ENCODE results near the gene CCDC112.

GRCh38 chr5:115241881-115242642, 54.4 kb downstream of the CCDC112 start:
- TF ChIP-seq ZNF8 (CRISPR knock-in tag; IDR thresholded peaks at IDR 0.05) (no peak), ARNTL (CRISPR knock-in tag; IDR thresholded peaks at IDR 0.05; ENCODE audit: borderline replicate concordance, low read depth) (no peak), BACH2 (CRISPR knock-in tag; IDR thresholded peaks at IDR 0.05; ENCODE audit: borderline replicate concordance) (no peak), ESRRG (CRISPR knock-in tag; IDR thresholded peaks at IDR 0.05) (no peak), GLIS3 (CRISPR knock-in tag; IDR thresholded peaks at IDR 0.05) (no peak), ZFP30 (CRISPR knock-in tag; IDR thresholded peaks at IDR 0.05) (no peak), TCF4 (CRISPR knock-in tag; IDR thresholded peaks at IDR 0.05; ENCODE audit: borderline replicate concordance) (no peak)
- TF ChIP-seq, protein P1, sequence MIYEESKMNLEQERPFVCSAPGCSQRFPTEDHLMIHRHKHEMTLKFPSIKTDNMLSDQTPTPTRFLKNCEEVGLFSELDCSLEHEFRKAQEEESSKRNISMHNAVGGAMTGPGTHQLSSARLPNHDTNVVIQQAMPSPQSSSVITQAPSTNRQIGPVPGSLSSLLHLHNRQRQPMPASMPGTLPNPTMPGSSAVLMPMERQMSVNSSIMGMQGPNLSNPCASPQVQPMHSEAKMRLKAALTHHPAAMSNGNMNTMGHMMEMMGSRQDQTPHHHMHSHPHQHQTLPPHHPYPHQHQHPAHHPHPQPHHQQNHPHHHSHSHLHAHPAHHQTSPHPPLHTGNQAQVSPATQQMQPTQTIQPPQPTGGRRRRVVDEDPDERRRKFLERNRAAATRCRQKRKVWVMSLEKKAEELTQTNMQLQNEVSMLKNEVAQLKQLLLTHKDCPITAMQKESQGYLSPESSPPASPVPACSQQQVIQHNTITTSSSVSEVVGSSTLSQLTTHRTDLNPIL (CRISPR knock-in tag; IDR thresholded peaks at IDR 0.05; ENCODE audit: low read depth): no peak

Measured in SK-N-SH treated with all-trans-retinoic acid at 6 μM for 48 hours (cell line).